WTC11 (cell line): Measurements from ENCODE around the gene TNPO1.

Experiments
- CREM ChIP-seq: sonication (generic); formaldehyde crosslinking; IDR thresholded peaks from 2 replicates; pipeline ENCODE4 v1.8.1; 2022; ENCODE audit warnings: mild to moderate bottlenecking, missing genetic modification reagents, moderate library complexity
- GRHL2 ChIP-seq: fragments of 250-450 bp; sonication (Bioruptor Pico); IDR thresholded peaks from 2 replicates; pipeline ENCODE4 v1.8.0; 2022; ENCODE audit warnings: mild to moderate bottlenecking, moderate library complexity; ENCODE audit not compliant: insufficient replicate concordance, severe bottlenecking
- JAZF1 ChIP-seq: fragments of 250-450 bp; sonication (Bioruptor Pico); IDR thresholded peaks from 2 replicates; pipeline ENCODE4 v1.9.0; 2021; ENCODE audit warnings: moderate library complexity, mild to moderate bottlenecking, inconsistent platforms
- JUN ChIP-seq: sonication (generic); formaldehyde crosslinking; IDR thresholded peaks from 2 replicates; pipeline ENCODE4 v1.8.0; 2023; ENCODE audit warnings: mild to moderate bottlenecking, missing genetic modification reagents
- NR3C1 ChIP-seq: sonication (generic); formaldehyde crosslinking; conservative IDR thresholded peaks from 2 replicates; pipeline ENCODE4 v1.8.1; 2023; ENCODE audit warnings: low read depth, mild to moderate bottlenecking, missing genetic modification reagents
- PRDM15 ChIP-seq: sonication (generic); formaldehyde crosslinking; IDR thresholded peaks from 2 replicates; pipeline ENCODE4 v1.8.0; 2022; ENCODE audit warnings: missing genetic modification reagents
- ZNF138 ChIP-seq: sonication (generic); formaldehyde crosslinking; conservative IDR thresholded peaks from 2 replicates; pipeline ENCODE4 v1.8.1; 2022; ENCODE audit warnings: mild to moderate bottlenecking, moderate library complexity, missing genetic modification reagents
- ZNF232 ChIP-seq: sonication (generic); formaldehyde crosslinking; IDR thresholded peaks from 2 replicates; pipeline ENCODE4 v1.8.0; 2022; ENCODE audit warnings: mild to moderate bottlenecking, missing genetic modification reagents
- TF ChIP-seq, protein P1 (sequence below): fragments of 200-600 bp; IDR thresholded peaks from 2 replicates; pipeline ENCODE4 v1.8.0; 2022; ENCODE audit warnings: antibody characterized with exemption
- TF ChIP-seq, protein P2 (sequence below): sonication (generic); formaldehyde crosslinking; IDR thresholded peaks from 2 replicates; pipeline ENCODE4 v1.8.0; 2022; ENCODE audit warnings: mild to moderate bottlenecking, missing genetic modification reagents
- TF ChIP-seq, protein P3 (sequence below): sonication (generic); formaldehyde crosslinking; IDR thresholded peaks from 2 replicates; pipeline ENCODE4 v1.8.1; 2022; ENCODE audit warnings: mild to moderate bottlenecking, missing genetic modification reagents, moderate library complexity, borderline replicate concordance
- TF ChIP-seq, protein P4 (sequence below): sonication (generic); formaldehyde crosslinking; IDR thresholded peaks from 2 replicates; pipeline ENCODE4 v1.8.1; 2022; ENCODE audit warnings: low read depth, mild to moderate bottlenecking, moderate library complexity, missing genetic modification reagents, borderline replicate concordance

GRCh38 chr5:72956324-72957140, 140.1 kb downstream of the TNPO1 start:
- TF ChIP-seq JUN (CRISPR knock-in tag), result no peak
- TF ChIP-seq, protein P1, sequence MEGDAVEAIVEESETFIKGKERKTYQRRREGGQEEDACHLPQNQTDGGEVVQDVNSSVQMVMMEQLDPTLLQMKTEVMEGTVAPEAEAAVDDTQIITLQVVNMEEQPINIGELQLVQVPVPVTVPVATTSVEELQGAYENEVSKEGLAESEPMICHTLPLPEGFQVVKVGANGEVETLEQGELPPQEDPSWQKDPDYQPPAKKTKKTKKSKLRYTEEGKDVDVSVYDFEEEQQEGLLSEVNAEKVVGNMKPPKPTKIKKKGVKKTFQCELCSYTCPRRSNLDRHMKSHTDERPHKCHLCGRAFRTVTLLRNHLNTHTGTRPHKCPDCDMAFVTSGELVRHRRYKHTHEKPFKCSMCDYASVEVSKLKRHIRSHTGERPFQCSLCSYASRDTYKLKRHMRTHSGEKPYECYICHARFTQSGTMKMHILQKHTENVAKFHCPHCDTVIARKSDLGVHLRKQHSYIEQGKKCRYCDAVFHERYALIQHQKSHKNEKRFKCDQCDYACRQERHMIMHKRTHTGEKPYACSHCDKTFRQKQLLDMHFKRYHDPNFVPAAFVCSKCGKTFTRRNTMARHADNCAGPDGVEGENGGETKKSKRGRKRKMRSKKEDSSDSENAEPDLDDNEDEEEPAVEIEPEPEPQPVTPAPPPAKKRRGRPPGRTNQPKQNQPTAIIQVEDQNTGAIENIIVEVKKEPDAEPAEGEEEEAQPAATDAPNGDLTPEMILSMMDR, result no peak
- TF ChIP-seq PRDM15 (CRISPR knock-in tag), result no peak
- no peak for TF ChIP-seq JAZF1 (CRISPR knock-in tag)
- no peak; the same call in 1 of the 2 replicates for TF ChIP-seq ZNF232
- TF ChIP-seq, protein P2, sequence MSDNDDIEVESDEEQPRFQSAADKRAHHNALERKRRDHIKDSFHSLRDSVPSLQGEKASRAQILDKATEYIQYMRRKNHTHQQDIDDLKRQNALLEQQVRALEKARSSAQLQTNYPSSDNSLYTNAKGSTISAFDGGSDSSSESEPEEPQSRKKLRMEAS (CRISPR knock-in tag), result no peak
- TF ChIP-seq CREM, result no peak
- no peak for TF ChIP-seq GRHL2
- no peak for TF ChIP-seq ZNF138 (CRISPR knock-in tag)
- TF ChIP-seq, protein P3, sequence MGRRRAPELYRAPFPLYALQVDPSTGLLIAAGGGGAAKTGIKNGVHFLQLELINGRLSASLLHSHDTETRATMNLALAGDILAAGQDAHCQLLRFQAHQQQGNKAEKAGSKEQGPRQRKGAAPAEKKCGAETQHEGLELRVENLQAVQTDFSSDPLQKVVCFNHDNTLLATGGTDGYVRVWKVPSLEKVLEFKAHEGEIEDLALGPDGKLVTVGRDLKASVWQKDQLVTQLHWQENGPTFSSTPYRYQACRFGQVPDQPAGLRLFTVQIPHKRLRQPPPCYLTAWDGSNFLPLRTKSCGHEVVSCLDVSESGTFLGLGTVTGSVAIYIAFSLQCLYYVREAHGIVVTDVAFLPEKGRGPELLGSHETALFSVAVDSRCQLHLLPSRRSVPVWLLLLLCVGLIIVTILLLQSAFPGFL (CRISPR knock-in tag), result no peak
- TF ChIP-seq, protein P4, sequence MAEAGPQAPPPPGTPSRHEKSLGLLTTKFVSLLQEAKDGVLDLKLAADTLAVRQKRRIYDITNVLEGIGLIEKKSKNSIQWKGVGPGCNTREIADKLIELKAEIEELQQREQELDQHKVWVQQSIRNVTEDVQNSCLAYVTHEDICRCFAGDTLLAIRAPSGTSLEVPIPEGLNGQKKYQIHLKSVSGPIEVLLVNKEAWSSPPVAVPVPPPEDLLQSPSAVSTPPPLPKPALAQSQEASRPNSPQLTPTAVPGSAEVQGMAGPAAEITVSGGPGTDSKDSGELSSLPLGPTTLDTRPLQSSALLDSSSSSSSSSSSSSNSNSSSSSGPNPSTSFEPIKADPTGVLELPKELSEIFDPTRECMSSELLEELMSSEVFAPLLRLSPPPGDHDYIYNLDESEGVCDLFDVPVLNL (CRISPR knock-in tag), result no peak
- TF ChIP-seq NR3C1, result no peak
